Activated CD8-positive, alpha-beta memory T cell treated with anti-CD3 and anti-CD28 coated beads, Interleukin-2, amount 50 U/mL, for 1 hour (primary cell): ENCODE data around the gene ZC3H4.

Experiments
- DNase-seq: peaks from one replicate; pipeline ENCODE4 v3.0.0-alpha.2; 2020; ENCODE audit errors: extremely low read depth

Gene ZC3H4

DNA sequence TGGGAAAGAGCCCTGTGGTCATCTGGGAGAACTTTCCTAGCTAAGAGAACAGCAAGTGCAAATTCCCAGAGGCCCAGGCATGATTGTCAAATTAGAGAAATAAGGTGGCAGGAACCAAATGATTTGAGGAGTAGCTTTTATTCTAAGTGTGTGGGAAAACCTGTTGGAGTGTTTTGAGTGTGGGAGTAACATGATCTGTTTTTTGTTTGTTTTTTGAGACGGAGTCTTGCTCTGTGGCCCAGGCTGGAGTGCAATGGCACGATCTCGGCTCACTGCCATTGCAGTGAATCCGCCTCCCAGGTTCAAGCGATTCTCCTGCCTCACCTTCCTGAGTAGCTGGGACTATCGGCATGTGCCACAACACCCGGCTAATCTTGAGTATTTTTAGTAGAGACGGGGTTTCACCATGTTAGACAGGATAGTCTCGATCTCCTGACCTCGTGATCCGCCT lies 19.5 kb upstream of the ZC3H4 start:
- no peak for DNase-seq

DNA sequence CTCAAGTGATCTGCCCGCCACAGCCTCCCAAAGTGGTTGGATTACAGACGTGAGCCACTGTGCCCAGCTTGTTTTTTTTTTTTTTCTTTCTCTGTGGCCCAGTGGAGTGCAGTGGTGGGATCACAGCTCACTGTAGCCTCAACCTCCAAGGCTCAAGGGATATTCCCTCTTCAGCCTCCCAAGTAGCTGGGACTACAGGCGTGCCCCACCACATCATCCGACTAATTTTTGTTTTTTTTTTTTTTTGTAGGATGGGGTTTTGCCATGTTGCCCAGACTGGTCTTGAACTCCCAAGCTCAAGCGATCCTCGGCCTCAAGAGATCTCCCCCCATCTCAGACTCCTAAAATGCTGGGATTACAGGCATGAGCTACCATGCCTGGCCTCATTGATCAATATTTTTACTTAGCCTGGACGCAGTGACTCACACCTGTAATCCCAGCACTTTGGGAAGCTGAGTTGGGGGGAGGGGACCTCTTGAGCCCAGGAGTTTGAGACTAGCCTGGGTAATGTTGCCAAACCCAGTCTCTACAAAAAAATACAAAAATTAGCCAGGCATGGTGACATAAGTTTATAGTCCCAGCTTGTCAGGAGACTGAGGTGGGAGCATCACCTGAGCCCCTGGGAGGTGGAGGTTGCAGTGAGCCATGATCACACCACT lies 18.7 kb upstream of the ZC3H4 start:
- no peak for DNase-seq

DNA sequence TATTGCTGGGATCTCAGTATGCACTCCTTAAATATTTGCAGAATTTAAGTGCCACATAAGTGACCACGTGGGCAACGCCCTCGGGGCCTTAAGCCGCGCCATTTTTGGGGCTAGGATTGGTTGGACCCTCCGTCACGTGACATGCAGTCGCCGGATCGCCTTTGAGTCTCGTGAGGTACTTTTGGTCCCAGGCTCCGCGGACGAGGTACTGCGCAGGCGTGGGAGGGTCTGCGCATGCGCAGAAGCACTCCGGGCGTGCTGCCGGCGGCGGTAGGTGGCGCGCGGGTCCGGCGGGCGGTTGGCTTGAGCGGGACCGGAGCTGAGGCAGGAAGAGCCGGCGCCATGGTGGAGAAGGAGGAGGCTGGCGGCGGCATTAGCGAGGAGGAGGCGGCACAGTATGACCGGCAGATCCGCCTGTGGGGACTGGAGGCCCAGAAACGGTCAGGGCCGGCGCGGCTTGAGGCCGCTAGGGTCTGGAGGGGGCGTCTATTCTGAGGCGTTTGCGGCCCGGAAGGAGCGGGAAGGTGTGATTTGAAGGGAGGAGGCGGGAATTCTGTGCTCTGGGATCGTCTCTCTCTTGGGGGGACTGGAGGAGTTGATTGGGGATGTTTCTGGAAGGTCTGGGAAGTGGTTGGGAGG lies 17.1 kb upstream of the ZC3H4 start, which contains the start of gene SAE1:
Gene SAE1 (plus strand): TSS at position 247 of the 639 bp plus-strand sequence. CDS start 96 bp downstream, at position 343.
- DNase-seq = peak; percentile 52

DNA sequence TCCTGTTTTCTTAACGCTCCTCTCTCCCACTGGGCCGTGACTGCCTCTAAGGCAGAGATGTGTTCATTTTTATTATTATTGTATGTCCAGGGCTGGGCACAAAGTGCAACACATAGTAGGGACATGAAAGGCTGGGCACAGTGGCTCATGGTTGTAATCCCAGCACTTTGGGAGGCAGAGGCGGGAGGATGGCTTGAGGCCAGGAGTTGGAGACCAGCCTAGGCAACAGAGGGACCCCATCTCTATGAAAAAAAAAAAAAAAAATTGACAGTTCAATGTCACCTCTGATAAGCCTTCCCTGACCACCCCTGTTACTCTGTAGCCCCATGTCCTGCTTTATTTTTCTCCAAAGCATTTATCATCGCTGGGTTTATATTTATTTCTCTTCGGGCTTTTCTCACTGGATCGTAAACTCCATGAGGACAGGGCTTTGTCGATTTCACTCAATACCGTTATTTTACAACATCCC lies 16.6 kb upstream of the ZC3H4 start:
- no peak for DNase-seq

DNA sequence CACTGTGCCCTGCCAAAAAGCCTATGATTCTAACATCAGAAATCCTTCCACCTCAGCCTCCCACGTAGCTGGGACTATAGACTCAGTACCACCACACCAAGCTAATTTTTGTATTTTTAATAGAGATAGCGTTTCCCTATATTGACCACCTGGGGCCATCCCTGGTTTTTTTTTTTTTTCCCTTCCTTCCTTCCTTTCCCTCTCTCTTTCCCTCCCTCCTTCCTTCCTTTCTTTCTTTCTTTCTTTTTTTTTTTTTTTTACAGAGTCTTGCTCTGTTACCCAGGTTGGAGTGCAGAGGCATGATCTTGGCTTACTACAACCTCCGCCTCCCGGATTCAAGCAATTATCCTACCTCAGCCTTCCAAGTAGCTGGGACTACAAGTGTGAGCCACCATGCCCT lies 16.0 kb upstream of the ZC3H4 start:
- no peak for DNase-seq

DNA sequence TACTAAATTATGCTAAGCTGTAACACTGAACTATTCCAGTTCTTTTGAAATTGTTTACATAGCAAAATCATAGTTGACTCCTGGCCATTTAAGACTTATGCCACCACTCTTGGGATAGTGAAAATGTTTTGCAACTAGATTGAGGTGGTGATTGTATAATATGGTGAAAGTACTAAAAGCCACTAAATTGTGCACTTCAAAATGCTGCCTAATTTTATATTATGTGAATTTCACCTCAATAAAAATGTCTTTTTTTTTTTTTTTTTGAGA lies 12.0 kb upstream of the ZC3H4 start:
- no peak for DNase-seq

DNA sequence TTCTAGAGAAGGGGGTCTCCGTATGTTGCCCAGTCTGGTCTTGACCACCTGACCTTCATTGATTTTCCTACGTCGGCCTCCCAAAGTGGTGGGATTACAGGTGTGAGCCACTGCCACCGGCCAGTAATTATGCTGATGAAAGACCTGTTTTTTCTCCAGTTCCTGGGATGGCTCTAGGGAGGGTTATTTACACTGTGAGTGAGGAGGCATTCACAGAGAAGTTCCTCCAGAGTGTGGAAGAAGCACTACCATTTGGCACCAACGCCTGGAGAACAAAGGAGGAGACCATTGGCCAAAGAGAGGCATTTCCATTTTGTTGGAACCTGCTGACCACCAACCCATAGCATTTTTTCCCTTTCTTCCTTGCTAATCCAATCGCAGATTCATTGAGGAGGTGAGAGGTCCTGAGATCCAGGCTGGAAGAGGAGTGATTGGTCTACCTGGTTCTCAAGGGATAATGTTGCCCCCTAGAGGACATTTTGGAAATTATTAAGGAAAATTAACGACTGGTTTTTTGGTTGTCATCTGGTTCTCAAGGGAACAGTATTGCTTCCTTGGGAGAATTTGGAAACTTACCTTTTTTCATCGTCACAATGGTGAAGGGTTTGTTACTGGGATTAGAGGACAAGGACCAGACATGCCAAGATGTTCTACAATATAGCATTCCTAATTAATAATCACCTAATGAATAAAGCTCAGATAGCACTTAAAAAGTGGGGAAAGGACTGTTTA lies 11.5 kb upstream of the ZC3H4 start:
- DNase-seq = no peak

DNA sequence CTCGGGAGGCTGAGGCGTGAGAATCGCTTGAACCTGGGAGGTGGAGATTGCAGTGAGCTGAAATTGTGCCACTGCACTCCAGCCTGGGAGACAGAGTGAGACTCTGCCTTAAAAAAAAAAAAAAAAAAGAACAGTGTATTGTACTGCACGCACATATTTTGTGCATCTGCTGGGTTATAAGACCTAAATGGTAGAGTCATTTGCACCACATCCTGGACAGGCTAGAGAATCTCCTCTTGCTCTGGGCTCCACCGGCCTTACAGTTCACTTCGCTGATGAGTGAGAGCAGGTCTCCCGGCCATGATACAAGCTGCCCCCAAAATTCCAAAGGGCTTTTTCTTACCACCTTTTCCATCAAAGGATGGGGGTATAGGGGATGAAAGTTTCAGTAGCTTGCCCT lies 9.8 kb upstream of the ZC3H4 start:
- DNase-seq = no peak

DNA sequence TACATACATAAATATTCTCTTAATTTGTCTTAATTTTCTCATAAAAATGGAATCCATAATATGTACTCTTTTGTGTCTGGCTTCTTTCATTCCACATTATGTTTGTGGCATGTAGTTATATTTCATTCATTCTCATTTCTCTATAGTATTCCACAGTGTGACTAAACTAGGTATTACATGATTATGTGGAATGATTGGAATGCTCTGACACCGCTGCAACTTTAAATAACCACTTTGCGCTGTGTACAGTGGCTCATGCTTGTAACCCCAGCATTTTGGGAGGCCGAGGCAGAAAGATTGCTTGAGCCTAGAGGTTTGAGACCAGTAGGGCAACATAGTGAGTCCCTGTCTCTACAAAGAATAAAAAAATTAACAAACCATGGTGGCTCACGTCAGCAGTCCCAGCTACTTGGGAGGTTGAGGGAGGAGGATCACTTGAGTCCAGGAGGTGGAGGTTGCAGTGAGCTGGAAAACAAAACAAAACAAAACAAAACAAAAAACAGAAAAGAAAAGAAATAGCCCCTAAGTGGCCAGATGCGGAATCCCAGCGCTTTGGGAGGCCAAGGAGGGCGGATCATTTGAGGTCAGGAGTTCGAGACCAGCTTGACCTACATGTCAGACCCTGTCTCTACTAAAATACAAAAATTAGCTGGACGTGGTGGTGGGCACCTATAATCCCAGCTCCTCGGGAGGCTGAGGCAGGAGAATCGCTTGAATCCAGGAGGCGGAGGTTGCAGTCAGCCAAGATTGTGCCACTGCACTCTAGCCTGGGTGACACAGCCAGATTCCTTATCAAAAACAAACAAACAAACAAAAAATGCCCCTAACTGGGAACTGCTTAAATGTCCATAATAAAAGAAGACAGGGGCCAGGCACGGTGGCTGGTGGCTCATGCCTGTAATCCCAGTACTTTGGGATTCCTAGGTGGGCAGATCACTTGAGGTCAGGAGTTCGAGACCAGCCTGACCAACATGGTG lies 9.1 kb upstream of the ZC3H4 start:
- DNase-seq = no peak

DNA sequence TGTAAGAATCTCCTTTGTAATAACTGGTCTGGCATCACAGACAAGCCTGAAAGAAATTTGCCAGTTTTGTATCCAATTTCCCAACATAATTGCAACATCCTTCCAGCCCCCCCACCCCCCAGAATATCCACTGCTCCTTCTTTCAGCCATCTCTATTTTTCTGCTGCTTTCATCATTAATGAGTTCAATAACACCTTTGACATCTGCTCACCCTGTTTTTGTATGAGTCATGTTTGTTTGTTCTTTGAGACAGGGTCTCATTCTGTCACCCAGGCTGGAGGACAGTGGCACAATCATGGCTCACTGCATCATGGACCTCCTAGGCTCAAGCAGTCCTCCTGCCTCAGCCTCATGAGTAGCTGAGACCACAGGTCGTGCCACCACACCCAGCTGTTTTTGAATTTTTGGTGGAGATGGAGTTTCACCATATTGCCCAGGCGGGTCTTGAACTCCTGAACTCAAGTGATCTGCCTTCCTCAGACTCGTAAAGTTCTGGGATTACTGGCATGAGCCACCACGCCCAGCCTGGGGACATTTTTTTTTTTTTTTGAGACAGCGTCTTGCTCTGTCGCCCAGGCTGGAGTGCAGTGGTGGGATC lies 7.0 kb upstream of the ZC3H4 start:
- no peak for DNase-seq

DNA sequence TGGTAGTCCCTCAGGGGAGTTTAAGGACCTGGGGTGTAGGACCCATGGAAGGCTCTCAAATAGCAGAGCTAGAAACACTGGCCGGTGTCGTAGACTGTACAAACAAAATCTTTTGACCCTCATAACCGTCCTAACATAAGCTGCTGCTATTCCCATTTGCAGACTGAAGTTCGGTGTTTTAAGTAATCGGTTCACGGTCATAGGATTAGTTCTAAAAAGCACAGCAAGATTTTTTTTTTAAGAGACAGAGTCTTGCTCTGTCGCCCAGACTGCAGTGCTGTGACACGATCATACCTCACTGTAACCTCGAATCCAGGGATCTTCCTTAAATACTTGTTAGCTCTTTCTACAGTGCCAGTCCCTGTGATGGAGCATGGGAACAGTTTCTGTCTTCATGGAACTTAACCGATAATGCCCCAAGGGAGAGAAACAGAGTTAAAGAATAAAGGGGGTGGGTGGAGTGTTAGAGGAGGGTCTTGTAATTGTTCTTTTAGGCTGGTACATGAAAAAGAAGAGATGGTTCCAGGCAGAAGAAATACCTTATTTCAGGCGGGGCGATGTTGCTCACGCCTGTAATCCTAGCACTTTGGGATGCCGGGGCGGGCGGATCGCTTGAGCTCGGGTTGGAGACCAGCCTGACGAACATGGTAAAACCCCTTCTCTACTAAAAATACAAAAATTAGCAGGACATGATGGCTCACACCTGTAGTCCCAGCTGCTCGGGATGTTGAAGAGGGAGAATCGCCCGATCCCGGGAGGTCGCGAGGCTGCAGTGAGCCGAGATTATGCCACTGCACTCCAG lies 475 bp upstream of the ZC3H4 start:
- no peak for DNase-seq

DNA sequence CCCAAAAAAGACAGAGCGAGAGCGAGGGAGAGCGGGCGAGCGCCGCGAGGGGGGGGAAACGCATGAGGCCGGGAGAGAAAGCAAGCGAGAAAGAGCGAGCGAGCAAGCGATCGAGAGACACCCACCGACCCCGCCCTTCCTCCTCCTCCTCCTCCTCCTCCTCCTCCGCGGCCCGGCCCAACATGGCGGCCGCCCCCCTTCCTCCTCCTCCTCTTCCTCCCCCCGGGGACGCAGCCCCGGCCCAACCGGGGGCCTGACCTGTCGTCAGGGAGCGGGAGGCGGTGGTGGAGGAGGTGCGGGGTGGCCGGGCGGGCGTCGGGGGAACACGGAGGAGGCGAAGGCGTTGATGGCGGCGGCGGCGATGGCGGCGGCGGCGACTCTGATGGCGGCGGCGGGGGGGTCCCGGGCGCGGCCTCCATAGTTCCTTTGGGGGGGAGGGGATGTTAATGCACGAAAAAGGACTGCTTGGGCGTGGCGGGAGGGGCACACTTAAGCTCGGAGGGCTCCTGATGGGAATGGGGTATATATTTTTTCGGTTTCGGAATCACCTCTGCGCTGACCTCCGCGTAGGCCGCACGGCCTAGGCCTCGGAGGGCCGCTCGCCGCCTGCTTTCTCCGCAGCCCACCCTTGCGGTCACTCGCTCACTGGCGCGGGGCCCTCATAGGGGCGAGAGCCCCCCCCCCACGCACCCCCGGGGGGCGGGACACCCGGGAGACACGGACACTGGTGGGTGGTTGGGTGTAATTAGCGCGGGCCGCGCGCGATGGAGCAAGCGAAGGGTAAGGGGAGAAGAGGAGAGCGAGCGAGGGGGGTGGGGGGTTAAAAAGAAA lies 1.2 kb downstream of the ZC3H4 start:
- peak; percentile 85 for DNase-seq

DNA sequence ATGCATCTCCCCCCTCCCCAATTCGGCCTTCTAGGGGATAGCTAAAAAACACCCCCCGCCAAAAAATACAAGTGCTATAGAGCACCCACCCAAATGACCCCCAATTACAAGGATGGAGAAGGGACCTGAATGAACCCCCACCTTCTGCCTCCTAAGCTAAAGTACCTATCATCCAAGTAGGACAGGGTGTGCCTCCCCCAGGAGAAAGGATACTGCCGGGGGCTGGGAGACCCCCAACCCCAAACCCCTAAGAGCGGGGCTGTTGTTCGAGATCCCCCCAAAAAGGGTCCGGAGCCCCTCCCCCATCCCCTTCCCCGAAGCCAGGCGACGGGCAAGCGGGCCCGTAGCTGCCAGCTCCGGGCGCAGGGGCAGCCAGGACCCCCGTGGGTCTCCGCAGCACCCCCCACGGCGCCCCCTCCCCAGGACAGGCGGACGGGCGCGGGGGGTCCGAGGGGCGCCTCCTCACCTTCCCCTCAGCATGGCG lies 1.9 kb downstream of the ZC3H4 start:
- DNase-seq = no peak

DNA sequence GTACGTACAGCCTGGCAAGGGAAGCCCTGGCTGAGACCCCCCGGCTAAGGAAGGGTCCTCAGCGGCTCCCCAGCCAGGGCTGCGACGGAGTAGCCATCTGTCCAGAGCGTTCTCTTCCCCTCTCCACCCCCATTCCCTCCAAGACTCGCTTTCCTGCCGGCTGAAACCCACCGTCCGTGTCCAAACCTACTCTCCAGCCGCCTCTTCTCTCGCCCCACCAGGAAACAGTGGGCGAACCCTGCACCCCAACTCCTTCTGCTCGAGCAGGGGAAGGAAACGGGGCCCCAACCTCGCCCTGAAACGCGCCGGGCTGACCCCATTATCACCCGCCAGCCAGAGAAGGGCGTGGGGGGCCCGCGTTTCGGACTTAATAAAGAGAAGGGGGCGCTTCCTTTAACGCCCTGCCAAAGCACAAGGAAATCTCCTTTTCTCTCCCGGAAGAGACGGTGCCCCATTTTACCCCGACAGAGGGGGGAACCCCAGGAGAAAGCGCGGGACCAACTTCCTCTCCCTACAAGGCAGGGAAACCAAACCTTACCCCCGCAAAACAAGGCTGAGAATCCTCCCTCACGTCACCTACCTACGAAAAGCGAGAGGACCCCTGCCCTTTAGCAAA lies 2.5 kb downstream of the ZC3H4 start:
- no peak for DNase-seq

DNA sequence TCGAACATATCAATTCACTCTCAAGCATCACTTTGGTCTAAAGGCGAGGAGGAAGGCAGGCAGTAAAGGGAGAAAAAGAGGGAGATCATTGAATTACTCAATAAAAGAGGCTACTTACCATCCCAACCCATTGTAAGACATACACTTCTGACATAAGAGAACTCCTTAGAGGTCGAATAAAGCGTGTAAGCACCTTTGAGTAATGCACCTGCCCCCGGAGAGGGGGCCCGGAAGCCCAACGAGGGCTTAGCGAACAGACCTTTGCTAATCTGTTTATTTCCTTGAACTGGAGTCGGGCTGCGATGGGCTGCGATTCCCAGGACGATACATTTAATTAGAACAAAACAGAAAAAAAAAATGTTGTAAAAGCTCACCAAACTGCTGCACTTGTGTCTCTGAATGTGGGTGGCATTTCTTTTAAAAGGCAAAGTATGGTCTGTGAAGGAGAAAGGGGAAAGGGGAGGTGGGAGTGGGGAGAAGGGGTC lies 3.0 kb downstream of the ZC3H4 start:
- no peak for DNase-seq

DNA sequence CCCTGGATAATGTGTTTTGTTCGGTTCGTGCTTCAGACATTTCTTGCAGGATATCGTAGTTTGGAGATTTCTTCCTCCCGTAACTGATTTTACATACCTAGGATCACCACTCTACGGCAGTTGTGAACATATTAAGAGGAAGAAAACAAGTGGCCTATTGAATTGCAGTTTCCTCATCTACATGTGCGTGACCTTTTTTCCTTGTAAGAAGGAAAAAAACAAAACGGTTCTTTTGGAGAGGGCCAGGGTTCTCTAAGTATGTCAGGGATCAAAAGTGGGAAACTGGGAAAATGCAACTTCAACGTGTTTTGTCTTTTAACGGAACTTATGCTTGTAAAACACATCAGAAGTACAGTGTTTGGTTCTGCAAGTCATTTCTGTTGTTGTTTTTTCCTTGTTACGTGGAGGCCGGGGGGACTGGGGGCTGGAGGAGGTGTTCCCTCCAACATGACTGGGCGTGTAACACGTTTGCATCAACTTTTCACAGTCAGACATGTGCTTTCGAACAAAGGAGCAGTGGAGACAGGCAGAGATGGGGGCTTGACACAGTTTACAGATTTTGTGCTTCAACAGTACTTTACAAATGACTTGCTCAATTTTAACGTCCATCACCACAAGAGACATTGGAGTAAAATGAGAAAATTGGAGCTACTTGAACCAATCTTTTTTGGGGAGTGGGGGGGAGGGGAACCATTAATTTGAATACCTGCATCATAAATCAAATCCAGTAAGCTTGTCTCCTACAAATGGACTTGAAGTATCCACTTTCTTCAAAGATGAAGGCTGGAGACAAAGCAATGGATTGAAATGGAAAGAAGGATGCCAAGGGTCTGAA lies 3.8 kb downstream of the ZC3H4 start:
- no peak for DNase-seq

DNA sequence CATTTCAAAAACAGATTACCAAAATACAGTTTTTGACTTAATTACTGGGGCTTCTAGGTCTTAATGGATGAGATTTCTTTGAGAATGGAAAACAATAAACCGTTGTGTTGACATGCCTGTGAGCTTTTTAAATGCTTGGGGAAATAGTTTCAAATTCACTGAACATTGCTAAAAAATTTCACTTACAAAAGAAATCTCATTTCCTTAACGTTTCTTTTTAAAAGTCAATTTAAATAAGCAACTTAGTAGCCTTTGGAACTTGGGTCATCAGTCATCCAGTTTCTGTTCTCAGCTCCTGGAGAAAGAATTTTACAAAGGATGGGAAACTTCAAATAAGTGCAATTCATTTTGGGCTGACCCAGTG lies 4.4 kb downstream of the ZC3H4 start:
- DNase-seq = no peak
